ENCODE measurements around the gene LMAN2L.

The LMAN2L gene

GRCh38 chr2:96760986-96761832, 21.3 kb upstream of the LMAN2L start:
- in situ Hi-C loops (cut with HindIII; ENCODE audit: low sequenced_read_pairs) = no loop called here

- in situ Hi-C loops (cut with HindIII; ENCODE audit: low sequenced_read_pairs) = no loop called here
Observed at GRCh38 chr2:96760036-96760985, 20.4 kb upstream of the LMAN2L start, which contains the start of gene CNNM4. TSS of gene CNNM4 (plus strand) at chr2:96760902. CDS start at chr2:96761000, 98 bp downstream.

- in situ Hi-C loops (cut with HindIII; ENCODE audit: low sequenced_read_pairs) = loop anchor here (5.0 kb wide), 1 partner anchor 53 kb away; no protein-coding TSS in a partner anchor
Observed at GRCh38 chr2:96759548-96759947, 19.7 kb upstream of the LMAN2L start.

- in situ Hi-C loops (cut with HindIII; ENCODE audit: low sequenced_read_pairs) = loop anchor here (5.0 kb wide), 1 partner anchor 53 kb away; no protein-coding TSS in a partner anchor
Observed at GRCh38 chr2:96758987-96759386, 19.1 kb upstream of the LMAN2L start.

- in situ Hi-C loops (cut with HindIII; ENCODE audit: low sequenced_read_pairs) = loop anchor here (5.0 kb wide), 1 partner anchor 55 kb away; no protein-coding TSS in a partner anchor
Observed at GRCh38 chr2:96757477-96757860, 17.6 kb upstream of the LMAN2L start.

GRCh38 chr2:96756788-96757476, 17.1 kb upstream of the LMAN2L start:
- in situ Hi-C loops (cut with HindIII; ENCODE audit: low sequenced_read_pairs) = loop anchor here (5.0 kb wide), 1 partner anchor 55 kb away; no protein-coding TSS in a partner anchor

- in situ Hi-C loops (cut with HindIII; ENCODE audit: low sequenced_read_pairs) = no loop called here
Observed at GRCh38 chr2:96754317-96754716, 14.5 kb upstream of the LMAN2L start.

- in situ Hi-C loops (cut with HindIII; ENCODE audit: low sequenced_read_pairs) = no loop called here
Observed at GRCh38 chr2:96753661-96754282, 13.9 kb upstream of the LMAN2L start.

GRCh38 chr2:96751800-96752199, 11.9 kb upstream of the LMAN2L start:
- in situ Hi-C loops (cut with HindIII; ENCODE audit: low sequenced_read_pairs) = no loop called here

- in situ Hi-C loops (cut with HindIII; ENCODE audit: low sequenced_read_pairs) = no loop called here
Observed at GRCh38 chr2:96747061-96747617, 7.3 kb upstream of the LMAN2L start.

GRCh38 chr2:96739076-96739632, 710 bp downstream of the LMAN2L start:
- in situ Hi-C loops (cut with HindIII; ENCODE audit: low sequenced_read_pairs) = no loop called here

GRCh38 chr2:96737831-96738230, 2.0 kb downstream of the LMAN2L start:
- in situ Hi-C loops (cut with HindIII; ENCODE audit: low sequenced_read_pairs) = no loop called here

GRCh38 chr2:96737251-96737650, 2.6 kb downstream of the LMAN2L start:
- in situ Hi-C loops (cut with HindIII; ENCODE audit: low sequenced_read_pairs) = no loop called here

GRCh38 chr2:96734880-96735583, 4.8 kb downstream of the LMAN2L start:
- in situ Hi-C loops (cut with HindIII; ENCODE audit: low sequenced_read_pairs) = no loop called here

- in situ Hi-C loops (cut with HindIII; ENCODE audit: low sequenced_read_pairs) = no loop called here
Observed at GRCh38 chr2:96733931-96734330, 5.9 kb downstream of the LMAN2L start.

- in situ Hi-C loops (cut with HindIII; ENCODE audit: low sequenced_read_pairs) = no loop called here
Observed at GRCh38 chr2:96730212-96730611, 9.7 kb downstream of the LMAN2L start.

GRCh38 chr2:96729748-96730147, 10.1 kb downstream of the LMAN2L start:
- in situ Hi-C loops (cut with HindIII; ENCODE audit: low sequenced_read_pairs) = no loop called here

GRCh38 chr2:96727431-96727830, 12.4 kb downstream of the LMAN2L start:
- in situ Hi-C loops (cut with HindIII; ENCODE audit: low sequenced_read_pairs) = no loop called here

- in situ Hi-C loops (cut with HindIII; ENCODE audit: low sequenced_read_pairs) = no loop called here
Observed at GRCh38 chr2:96726131-96726530, 13.7 kb downstream of the LMAN2L start.
